Colonic mucosa (tissue), 4 donors: ENCODE measurements around the gene KIR2DL3. TPM values are rescaled to one million over a fixed set of nuclear protein-coding genes. Genes with fewer than 3 reads are reported as not detected.
"Not testable (repeated sequence)": the region's sequence is repeated elsewhere in the genome, so short reads cannot be mapped to it uniquely, and the experiment has no call there.

Source experiments
- DNase-seq: peaks from one replicate; pipeline ENCODE4 v3.0.0-alpha.2; 2020
- H3K27ac ChIP-seq: fragments of 200-600 bp; one replicate; pipeline ENCODE4 v1.8.0; 2021
- H3K27me3 ChIP-seq: fragments of 200-600 bp; one replicate; pipeline ENCODE4 v1.8.0; 2021
- H3K36me3 ChIP-seq: fragments of 200-600 bp; one replicate; pipeline ENCODE4 v1.8.0; 2021
- H3K4me1 ChIP-seq: fragments of 200-600 bp; one replicate; pipeline ENCODE4 v1.8.0; 2021; ENCODE audit warnings: mild to moderate bottlenecking
- H3K4me3 ChIP-seq: fragments of 200-600 bp; one replicate; pipeline ENCODE4 v1.8.0; 2021
- H3K9ac ChIP-seq, 2 donors: one replicate each; pipeline ENCODE4 v1.7.0; 2013; ENCODE audit warnings: control low read depth in 2 of 2, low read depth in 2 of 2, low read length in 2 of 2
- H3K9me3 ChIP-seq: fragments of 200-600 bp; one replicate; pipeline ENCODE4 v1.8.0; 2021
- intact Hi-C: fragments of 100-400 bp; cut with DNase I; formaldehyde crosslinking; loops from one replicate; pipeline ENCODE4 v1.14.1; 2022
- total RNA-seq, 2 donors: library from RNA; stranded (reverse); fragmentation: NEBNext Ultra II Directional in 1 of 2; extraction: Animal tissue kit (Norgen Biotek cat#: 25700) in 1 of 2; gene quantifications; one replicate each; pipeline ENCODE4 v1.2.1, GENCODE V29; 2021
- TF ChIP-seq, protein P1 (sequence below): fragments of 200-600 bp; IDR thresholded peaks from one replicate; pipeline ENCODE4 v1.8.0; 2022; ENCODE audit warnings: antibody characterized with exemption, mild to moderate bottlenecking
- donor health status: healthy.
- donor health status: DM: no; HTN: no; CAD: no.
- donor health status: DM: no; HTN: no; CAD: no.

KIR2DL3 gene
- total RNA-seq = not detected

- H3K27ac ChIP-seq, H3K27me3 ChIP-seq, intact Hi-C loops, H3K9me3 ChIP-seq, DNase-seq, H3K36me3 ChIP-seq, H3K4me1 ChIP-seq, H3K9ac ChIP-seq, H3K4me3 ChIP-seq: not testable (repeated sequence)
Observed at GRCh38 chr19:54738306-54738705, at the start of gene KIR2DL3. Gene KIR2DL3 (plus strand): TSS chr19:54738513. CDS start chr19:54738546, 33 bp downstream.

DNA sequence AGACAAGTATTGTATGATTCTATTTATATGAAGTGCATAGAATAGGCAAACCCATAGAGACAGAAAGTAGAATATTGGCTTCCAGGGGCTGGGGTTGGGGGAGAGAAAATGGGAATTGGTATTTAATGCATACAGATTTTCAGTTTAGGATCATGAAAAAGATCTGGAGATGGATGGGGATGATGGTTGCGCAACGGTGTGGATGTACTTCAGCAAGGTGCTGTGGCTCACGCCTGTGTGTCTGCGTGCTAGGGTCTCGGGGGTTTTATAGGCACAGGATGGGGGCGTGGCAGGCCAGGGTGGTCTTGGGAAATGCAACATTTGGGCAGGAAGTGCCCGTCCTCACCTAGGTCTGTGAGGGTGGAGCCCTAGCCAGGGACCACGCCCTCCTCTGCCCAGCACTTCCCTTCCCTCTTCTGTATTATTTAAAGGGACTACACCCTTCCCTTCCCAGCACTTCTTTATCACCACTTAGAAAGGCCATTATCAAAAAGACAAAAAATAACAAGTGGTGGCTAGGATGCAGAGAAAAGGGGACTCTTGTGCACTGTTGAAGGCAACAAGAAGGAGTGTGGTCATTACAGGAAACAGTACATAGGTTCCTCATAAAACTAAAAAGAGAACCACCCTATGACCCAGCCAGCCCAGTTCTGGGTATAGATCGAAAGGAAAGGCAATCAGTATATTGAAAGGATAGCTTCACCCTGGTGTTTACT lies 46.6 kb upstream of the KIR2DL3 start:
- Histone ChIP-seq H3K36me3 (no peaks in the 10 kb centered on the region), H3K27ac (no peak overlapping the region), H3K27me3 (no peaks in the 10 kb centered on the region), H3K9me3 (no peaks in the 10 kb centered on the region), H3K4me1 (no peaks in the 10 kb centered on the region), H3K9ac (no peak overlapping the region), H3K4me3 (no peak overlapping the region)
- intact Hi-C loops = no loop called here
- DNase-seq = no peak
- TF ChIP-seq, protein P1, sequence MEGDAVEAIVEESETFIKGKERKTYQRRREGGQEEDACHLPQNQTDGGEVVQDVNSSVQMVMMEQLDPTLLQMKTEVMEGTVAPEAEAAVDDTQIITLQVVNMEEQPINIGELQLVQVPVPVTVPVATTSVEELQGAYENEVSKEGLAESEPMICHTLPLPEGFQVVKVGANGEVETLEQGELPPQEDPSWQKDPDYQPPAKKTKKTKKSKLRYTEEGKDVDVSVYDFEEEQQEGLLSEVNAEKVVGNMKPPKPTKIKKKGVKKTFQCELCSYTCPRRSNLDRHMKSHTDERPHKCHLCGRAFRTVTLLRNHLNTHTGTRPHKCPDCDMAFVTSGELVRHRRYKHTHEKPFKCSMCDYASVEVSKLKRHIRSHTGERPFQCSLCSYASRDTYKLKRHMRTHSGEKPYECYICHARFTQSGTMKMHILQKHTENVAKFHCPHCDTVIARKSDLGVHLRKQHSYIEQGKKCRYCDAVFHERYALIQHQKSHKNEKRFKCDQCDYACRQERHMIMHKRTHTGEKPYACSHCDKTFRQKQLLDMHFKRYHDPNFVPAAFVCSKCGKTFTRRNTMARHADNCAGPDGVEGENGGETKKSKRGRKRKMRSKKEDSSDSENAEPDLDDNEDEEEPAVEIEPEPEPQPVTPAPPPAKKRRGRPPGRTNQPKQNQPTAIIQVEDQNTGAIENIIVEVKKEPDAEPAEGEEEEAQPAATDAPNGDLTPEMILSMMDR = no peak

DNA sequence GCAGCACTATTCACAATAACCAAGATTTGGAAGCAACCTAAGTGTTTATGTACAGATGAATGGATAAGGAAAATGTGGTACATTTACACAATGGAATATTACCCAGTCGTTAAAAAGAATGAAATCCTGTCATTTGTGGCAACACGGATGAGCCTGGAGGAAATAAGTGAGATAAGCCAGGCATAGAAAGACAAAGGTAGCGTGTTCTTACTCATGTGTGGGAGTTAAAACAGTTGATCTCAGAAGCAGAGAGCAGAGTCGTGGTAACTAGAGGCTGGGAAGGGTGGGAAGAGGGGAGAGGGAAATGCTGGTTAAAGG lies 46.1 kb upstream of the KIR2DL3 start:
- Histone ChIP-seq H3K4me3 (no peak overlapping the region), H3K9me3 (no peaks in the 10 kb centered on the region), H3K9ac (no peak overlapping the region), H3K27ac (no peak overlapping the region), H3K36me3 (no peaks in the 10 kb centered on the region), H3K27me3 (no peaks in the 10 kb centered on the region), H3K4me1 (no peaks in the 10 kb centered on the region)
- intact Hi-C loops = no loop called here
- DNase-seq = no peak
- TF ChIP-seq, protein P1 = no peak

- no peaks in the 10 kb centered on the region for H3K4me1 ChIP-seq
- TF ChIP-seq, protein P1 = no peak
- intact Hi-C loops = no loop called here
Observed at GRCh38 chr19:54694648-54695047, 43.7 kb upstream of the KIR2DL3 start.

GRCh38 chr19:54696117-54696548 lies 42.2 kb upstream of the KIR2DL3 start:
- Histone ChIP-seq H3K9me3 (no peaks in the 10 kb centered on the region), H3K9ac (no peak overlapping the region), H3K4me1 (no peaks in the 10 kb centered on the region), H3K27me3 (no peaks in the 10 kb centered on the region), H3K4me3 (no peak overlapping the region), H3K27ac (no peak overlapping the region), H3K36me3 (no peaks in the 10 kb centered on the region)
- TF ChIP-seq, protein P1 = no peak
- DNase-seq = no peak
- intact Hi-C loops = no loop called here

More at GRCh38 chr19:54694648-54695047, 43.7 kb upstream of the KIR2DL3 start:
- H3K4me3 ChIP-seq = no peak overlapping the region
- H3K27ac ChIP-seq = no peak overlapping the region
- H3K36me3 ChIP-seq = no peaks in the 10 kb centered on the region
- no peak overlapping the region for H3K9ac ChIP-seq
- H3K9me3 ChIP-seq = no peaks in the 10 kb centered on the region
- no peaks in the 10 kb centered on the region for H3K27me3 ChIP-seq
- no peak for DNase-seq

DNA sequence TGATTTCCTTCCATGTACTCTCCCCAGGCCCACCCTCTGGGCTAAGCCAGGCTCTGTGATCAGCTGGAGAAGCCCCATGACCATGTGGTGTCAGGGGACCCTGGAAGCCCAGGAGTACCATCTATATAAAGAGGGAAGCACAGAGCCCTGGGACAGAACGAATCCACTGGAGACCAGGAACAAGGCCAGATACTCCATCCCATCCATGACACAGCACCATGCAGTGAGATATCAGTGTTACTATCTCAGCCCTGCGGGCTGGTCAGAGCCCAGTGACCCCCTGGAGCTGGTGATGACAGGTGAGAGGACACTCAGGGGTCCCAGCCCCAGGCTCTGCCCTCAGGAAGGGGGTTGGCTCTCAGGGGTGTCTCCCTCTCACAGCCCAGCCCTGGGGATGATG lies 41.5 kb upstream of the KIR2DL3 start:
- TF ChIP-seq, protein P1 = no peak
- Histone ChIP-seq H3K4me3 (no peak overlapping the region), H3K9ac (no peak overlapping the region), H3K36me3 (no peaks in the 10 kb centered on the region), H3K27ac (no peak overlapping the region), H3K9me3 (no peaks in the 10 kb centered on the region), H3K27me3 (no peaks in the 10 kb centered on the region), H3K4me1 (no peaks in the 10 kb centered on the region)
- DNase-seq = no peak
- intact Hi-C loops = no loop called here

DNA sequence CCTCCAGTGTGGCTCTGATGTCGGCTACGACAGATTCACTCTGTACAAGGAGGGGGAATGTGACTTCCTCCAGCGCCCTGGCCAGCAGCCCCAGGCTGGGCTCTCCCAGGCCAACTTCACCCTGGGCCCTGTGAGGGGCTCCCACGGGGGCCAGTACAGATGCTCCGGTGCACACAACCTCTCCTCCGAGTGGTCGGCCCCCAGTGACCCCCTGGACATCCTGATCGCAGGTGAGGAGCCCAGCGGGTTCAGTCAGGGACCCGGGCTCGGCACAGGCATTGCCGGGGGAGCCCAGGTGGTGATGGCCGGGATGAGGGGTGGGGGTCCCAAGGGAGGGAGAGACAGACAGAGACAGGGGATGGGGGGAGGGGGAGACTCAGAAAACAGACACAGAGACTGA lies 40.6 kb upstream of the KIR2DL3 start:
- H3K9me3 ChIP-seq, DNase-seq, intact Hi-C loops, H3K4me3 ChIP-seq, H3K27ac ChIP-seq, H3K4me1 ChIP-seq, H3K36me3 ChIP-seq, H3K27me3 ChIP-seq, H3K9ac ChIP-seq: not testable (repeated sequence)
